Activated naive CD4-positive, alpha-beta T cell treated with anti-CD3 and anti-CD28 coated beads, Interleukin-2, amount 10 ng/mL, durations not matched to agents 5 hours and 36 hours (primary cell): ENCODE results near the gene PRH1. TPM values are rescaled to one million over a fixed set of nuclear protein-coding genes. Genes with fewer than 3 reads are reported as not detected.

Source experiments
- total RNA-seq, 2 experiments: library from RNA; stranded (reverse); gene quantifications; one replicate each; pipeline ENCODE4 v1.2.3, GENCODE V29; 2021

Gene PRH1
- total RNA-seq = 10 to 100 TPM; 11.3 to 11.5 TPM

GRCh38 chr12:10884086-10884725, at the start of gene PRH1:
Gene PRH1, minus strand, starts transcription at chr12:10884255. Its CDS starts 38 bp downstream, at chr12:10884217.

GRCh38 chr12:10928746-10929286, 44.8 kb upstream of the PRH1 start, which contains the start of gene PRH2:
Gene PRH2, plus strand, starts transcription at chr12:10929236. Its CDS starts 38 bp downstream, at chr12:10929274.

GRCh38 chr12:10909462-10909861, 25.4 kb upstream of the PRH1 start, which contains the start of gene TAS2R13:
Gene TAS2R13, minus strand, starts transcription at chr12:10909562. Its CDS starts 264 bp downstream, at chr12:10909298.

GRCh38 chr12:10849425-10849878, 34.6 kb downstream of the PRH1 start, which contains the start of gene PRR4:
Gene PRR4, minus strand, starts transcription at chr12:10849475. Its CDS starts 38 bp downstream, at chr12:10849437.

Other genes with a start within 250 kb of the PRH1 start
- under 1 TPM; 0.34 to 0.68 TPM for gene STYK1, start 210.2 kb downstream of the PRH1 start, total RNA-seq
- gene YBX3, start 160.9 kb downstream of the PRH1 start, total RNA-seq = 10 to 100 TPM; 39.7 to 41.8 TPM
- gene TAS2R7, start 81.6 kb downstream of the PRH1 start, total RNA-seq = not detected
- gene TAS2R8, start 77.0 kb downstream of the PRH1 start, total RNA-seq = not detected
- gene TAS2R9, start 74.1 kb downstream of the PRH1 start, total RNA-seq = not detected
- gene TAS2R10, start 57.9 kb downstream of the PRH1 start, total RNA-seq = under 1 TPM; 0.25 to 0.36 TPM
- 1 to 10 TPM; 1.5 to 1.8 TPM for gene PRR4, start 34.8 kb downstream of the PRH1 start, total RNA-seq
- gene TAS2R13, start 25.3 kb upstream of the PRH1 start, total RNA-seq = 1 to 10 TPM in 1 of 2 experiments, under 1 TPM in 1; 0.48 to 1.0 TPM
- not detected for gene PRH2, start 45.0 kb upstream of the PRH1 start, total RNA-seq
- 1 to 10 TPM; 1.6 TPM for gene TAS2R14, start 55.0 kb upstream of the PRH1 start, total RNA-seq
- 1 to 10 TPM in 1 of 2 experiments, under 1 TPM in 1; 0.55 to 1.2 TPM for gene TAS2R50, start 102.7 kb upstream of the PRH1 start, total RNA-seq
- 1 to 10 TPM in 1 of 2 experiments, under 1 TPM in 1; 0.86 to 1.4 TPM for gene TAS2R20, start 114.0 kb upstream of the PRH1 start, total RNA-seq
- gene TAS2R19, start 138.4 kb upstream of the PRH1 start, total RNA-seq = 1 to 10 TPM; 2.2 to 2.5 TPM
- 1 to 10 TPM; 2.4 to 3.4 TPM for gene TAS2R31, start 147.2 kb upstream of the PRH1 start, total RNA-seq
- gene TAS2R46, start 178.0 kb upstream of the PRH1 start, total RNA-seq = 1 to 10 TPM in 1 of 2 experiments, under 1 TPM in 1; 0.94 to 1.2 TPM
- gene TAS2R43, start 208.1 kb upstream of the PRH1 start, total RNA-seq = under 1 TPM; 0.53 to 0.81 TPM